SH-SY5Y (cell line): ENCODE results near the gene NKD1.

Source experiments
- GATA2 ChIP-seq: IDR thresholded peaks from 2 replicates; pipeline ENCODE4 v1.6.1; 2011; ENCODE audit warnings: mild to moderate bottlenecking, low read depth, low read length
- GATA3 ChIP-seq: IDR thresholded peaks from 2 replicates; pipeline ENCODE4 v1.6.1; 2011; ENCODE audit warnings: low read depth, mild to moderate bottlenecking, low read length, moderate library complexity

GRCh38 chr16:50635505-50636392, 87.6 kb downstream of the NKD1 start:
- TF ChIP-seq GATA2: no peak
- TF ChIP-seq GATA3: no peak
